ENCODE data around the gene TLR2.

- TF ChIP-seq, protein P1, sequence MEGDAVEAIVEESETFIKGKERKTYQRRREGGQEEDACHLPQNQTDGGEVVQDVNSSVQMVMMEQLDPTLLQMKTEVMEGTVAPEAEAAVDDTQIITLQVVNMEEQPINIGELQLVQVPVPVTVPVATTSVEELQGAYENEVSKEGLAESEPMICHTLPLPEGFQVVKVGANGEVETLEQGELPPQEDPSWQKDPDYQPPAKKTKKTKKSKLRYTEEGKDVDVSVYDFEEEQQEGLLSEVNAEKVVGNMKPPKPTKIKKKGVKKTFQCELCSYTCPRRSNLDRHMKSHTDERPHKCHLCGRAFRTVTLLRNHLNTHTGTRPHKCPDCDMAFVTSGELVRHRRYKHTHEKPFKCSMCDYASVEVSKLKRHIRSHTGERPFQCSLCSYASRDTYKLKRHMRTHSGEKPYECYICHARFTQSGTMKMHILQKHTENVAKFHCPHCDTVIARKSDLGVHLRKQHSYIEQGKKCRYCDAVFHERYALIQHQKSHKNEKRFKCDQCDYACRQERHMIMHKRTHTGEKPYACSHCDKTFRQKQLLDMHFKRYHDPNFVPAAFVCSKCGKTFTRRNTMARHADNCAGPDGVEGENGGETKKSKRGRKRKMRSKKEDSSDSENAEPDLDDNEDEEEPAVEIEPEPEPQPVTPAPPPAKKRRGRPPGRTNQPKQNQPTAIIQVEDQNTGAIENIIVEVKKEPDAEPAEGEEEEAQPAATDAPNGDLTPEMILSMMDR (IDR thresholded peaks at IDR 0.05), result no peak
- TF ChIP-seq POLR2A (IDR thresholded peaks at IDR 0.05), result no peak
Measured at GRCh38 chr4:153679486-153679885, 4.6 kb upstream of the TLR2 start.

All from vagina (tissue), 2 donors.